DMS 273 treated with DMSO at 0.1 percent for 48 hours (cell line): ENCODE measurements around the gene ZBTB20.
"Not testable (repeated sequence)": the region's sequence is repeated elsewhere in the genome, so short reads cannot be mapped to it uniquely, and the experiment has no call there.

Experiments used
- DNase-seq: peaks from one replicate; lab custom pipeline; 2025; lab: John Stamatoyannopoulos, UW

Gene ZBTB20

GRCh38 chr3:115147329-115148141, 447 bp upstream of the ZBTB20 start:
- peak; percentile 100 for DNase-seq

- peak; percentile 90 for DNase-seq
Measured at GRCh38 chr3:115146032-115146417, 1.1 kb downstream of the ZBTB20 start.

GRCh38 chr3:115141033-115141757, 5.9 kb downstream of the ZBTB20 start:
- peak; percentile 31 for DNase-seq

GRCh38 chr3:115139072-115139471, 8.0 kb downstream of the ZBTB20 start:
- DNase-seq = no peak

GRCh38 chr3:115134648-115135347, 12.3 kb downstream of the ZBTB20 start:
- no peak for DNase-seq

- DNase-seq = no peak
Measured at GRCh38 chr3:115127208-115127607, 19.9 kb downstream of the ZBTB20 start.

GRCh38 chr3:115120597-115120996, 26.5 kb downstream of the ZBTB20 start:
- DNase-seq = no peak

- DNase-seq = no peak
Measured at GRCh38 chr3:115113367-115113766, 33.7 kb downstream of the ZBTB20 start.

- DNase-seq = no peak
Measured at GRCh38 chr3:115111632-115112031, 35.5 kb downstream of the ZBTB20 start.

GRCh38 chr3:115110830-115111229, 36.3 kb downstream of the ZBTB20 start:
- DNase-seq = no peak

- DNase-seq = not testable (repeated sequence)
Measured at GRCh38 chr3:115110066-115110465, 37.0 kb downstream of the ZBTB20 start.

- no peak for DNase-seq
Measured at GRCh38 chr3:115108614-115109013, 38.5 kb downstream of the ZBTB20 start.

GRCh38 chr3:115102046-115102445, 45.0 kb downstream of the ZBTB20 start:
- no peak for DNase-seq

- no peak for DNase-seq
Measured at GRCh38 chr3:115100806-115101205, 46.3 kb downstream of the ZBTB20 start.

- DNase-seq = peak; percentile 71
Measured at GRCh38 chr3:115099986-115100571, 47.0 kb downstream of the ZBTB20 start.

- DNase-seq = peak; percentile 40
Measured at GRCh38 chr3:115099134-115099985, 47.7 kb downstream of the ZBTB20 start.

GRCh38 chr3:115098354-115099073, 48.6 kb downstream of the ZBTB20 start:
- no peak for DNase-seq

- DNase-seq = no peak
Measured at GRCh38 chr3:115095236-115095635, 51.9 kb downstream of the ZBTB20 start.

- DNase-seq = peak; percentile 26
Measured at GRCh38 chr3:115092220-115092791, 54.8 kb downstream of the ZBTB20 start.

- no peak for DNase-seq
Measured at GRCh38 chr3:115090712-115091111, 56.4 kb downstream of the ZBTB20 start.
